Measurements from ENCODE around the gene HEXIM2.
"Not testable (repeated sequence)": the region's sequence is repeated elsewhere in the genome, so short reads cannot be mapped to it uniquely, and the experiment has no call there.

HEXIM2 gene, protein sequence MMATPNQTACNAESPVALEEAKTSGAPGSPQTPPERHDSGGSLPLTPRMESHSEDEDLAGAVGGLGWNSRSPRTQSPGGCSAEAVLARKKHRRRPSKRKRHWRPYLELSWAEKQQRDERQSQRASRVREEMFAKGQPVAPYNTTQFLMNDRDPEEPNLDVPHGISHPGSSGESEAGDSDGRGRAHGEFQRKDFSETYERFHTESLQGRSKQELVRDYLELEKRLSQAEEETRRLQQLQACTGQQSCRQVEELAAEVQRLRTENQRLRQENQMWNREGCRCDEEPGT

DNA sequence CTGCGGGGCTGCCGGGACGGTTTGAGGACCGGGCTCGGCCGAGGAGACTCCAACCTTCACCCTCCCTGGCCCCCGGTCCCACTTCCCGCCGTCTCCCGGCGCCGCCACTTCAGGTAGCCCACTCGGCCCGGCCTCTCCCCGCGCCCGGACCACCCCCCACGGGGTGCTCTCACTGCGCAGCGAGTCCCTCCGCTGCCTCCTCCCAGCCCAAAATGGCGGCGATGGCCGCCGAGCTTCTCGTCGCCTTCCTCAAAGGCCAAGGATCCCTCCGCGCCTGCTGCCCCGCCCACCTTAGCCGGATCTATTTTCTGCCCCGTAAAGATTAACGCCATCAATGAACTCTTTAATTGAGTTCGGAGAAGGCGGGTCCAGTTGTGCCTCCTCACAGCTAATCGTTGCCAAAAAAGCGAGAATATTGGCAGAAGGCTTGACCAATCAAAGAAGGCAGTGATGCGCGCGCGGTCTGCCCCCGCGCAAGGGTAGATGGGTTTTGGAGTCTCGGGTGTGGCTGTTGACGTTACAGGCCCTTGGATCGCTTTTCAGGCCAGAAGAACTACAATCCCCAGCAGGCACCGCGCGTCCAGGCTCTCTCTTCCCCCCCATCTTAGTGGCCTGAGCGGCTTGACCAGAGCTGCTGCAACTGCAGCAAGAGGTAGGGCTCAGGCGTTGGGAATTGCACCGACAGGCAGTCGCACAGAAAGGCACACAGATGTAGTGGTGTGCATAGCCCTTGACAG is at the start of gene HEXIM2:
Gene HEXIM2, plus strand, starts transcription at position 588 of the 737 bp plus-strand sequence. CDS start 919 bp downstream, outside the sequence.
- DNase-seq: peak; percentile 97

DNA sequence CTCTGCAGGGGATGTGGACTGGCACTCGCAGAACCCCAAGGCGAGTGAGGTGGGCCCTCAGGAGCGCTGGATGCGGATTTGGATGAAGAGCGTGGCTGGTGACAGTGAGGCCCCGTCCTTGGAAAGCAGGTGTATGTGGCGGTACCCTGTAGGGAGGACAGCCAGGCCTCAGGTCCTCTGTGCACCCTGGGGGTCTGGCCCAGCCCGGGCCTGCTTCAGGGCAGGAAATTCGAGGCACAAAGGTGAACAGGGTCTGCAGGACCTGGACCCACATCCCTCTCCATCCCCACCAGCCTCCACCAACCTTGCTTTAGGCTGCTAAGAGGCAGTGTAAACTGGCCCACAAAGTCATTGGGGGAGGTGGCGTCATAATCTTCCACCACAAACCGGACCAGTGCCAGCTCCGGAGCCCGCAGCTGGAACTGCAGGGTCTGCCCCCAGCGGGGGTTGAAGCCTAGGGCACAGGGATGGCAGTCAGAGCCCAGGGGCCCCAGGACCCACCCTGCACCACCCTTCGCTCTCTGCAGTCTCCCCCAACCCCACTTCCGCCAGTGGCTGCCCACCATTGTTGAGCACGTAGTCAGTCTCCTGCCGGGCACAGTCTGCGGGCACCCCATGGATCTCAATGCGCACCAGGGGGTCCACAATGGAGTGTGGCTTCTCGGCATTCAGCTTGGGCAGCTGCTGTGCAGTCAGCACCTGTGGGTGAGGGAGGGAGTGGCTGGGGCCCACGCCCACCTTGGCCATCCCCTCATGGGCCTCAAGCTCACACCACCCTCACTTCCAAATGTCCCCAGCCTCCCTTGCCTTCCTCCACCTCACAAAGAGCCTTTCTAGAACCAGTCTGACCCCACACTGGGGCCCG is 48.9 kb upstream of the HEXIM2 start:
- no peak for DNase-seq

DNA sequence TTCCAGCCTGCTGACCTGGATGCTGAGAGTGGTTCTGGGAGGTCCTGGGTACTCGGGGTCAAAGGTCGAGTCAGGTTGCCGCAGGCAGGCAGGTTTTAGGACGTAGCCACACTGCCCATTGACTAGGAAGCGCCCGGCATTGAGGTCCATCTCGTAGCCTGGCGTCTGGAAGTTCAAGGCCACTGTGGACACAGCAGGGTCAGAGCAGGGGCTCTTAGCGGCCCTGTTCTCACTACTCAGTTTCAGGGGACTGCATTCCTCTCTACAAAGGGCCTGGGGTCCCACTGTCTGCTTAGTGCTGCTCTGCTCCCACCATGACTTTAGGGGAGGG is 48.3 kb upstream of the HEXIM2 start:
- no peak for DNase-seq

DNA sequence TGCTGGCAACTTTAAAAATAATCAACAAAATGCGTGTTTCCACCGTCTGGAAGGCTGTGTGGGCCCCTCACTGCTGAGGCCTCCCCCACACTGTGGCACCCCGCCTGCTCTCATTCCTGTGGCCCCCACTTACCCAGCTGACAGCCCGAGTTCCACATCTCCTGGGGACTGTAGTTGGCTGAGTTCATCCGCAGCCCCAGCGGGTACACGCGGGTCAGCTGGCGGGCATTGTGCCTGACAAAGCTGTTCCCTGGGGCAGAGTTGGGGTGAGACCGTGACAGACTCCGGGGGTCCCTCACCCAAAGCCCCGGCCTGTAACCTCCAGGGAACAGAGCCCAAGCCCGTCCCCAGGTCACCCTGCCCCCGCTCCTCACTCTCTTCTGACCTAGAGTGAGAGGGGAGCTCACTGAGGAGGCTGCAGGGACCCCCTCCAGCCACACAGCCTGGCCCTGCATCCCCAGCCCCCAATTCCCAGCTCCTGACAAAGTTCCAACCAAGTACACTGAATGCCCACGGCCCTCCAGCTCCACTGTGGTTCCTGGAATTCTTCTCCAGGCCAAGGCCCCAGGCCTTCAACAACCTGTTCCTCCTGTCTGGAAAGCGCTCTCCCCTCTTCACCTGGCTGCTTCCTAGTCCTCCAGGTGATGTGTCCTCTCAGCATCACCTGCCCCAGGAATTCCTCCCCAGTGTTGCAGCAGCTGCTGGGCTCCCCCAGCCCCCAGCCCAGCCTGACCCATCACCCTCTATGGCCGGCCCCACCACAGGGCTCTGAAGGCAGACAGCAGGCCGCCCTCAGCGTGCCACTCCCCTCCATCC is 47.4 kb upstream of the HEXIM2 start:
- no peak for DNase-seq

DNA sequence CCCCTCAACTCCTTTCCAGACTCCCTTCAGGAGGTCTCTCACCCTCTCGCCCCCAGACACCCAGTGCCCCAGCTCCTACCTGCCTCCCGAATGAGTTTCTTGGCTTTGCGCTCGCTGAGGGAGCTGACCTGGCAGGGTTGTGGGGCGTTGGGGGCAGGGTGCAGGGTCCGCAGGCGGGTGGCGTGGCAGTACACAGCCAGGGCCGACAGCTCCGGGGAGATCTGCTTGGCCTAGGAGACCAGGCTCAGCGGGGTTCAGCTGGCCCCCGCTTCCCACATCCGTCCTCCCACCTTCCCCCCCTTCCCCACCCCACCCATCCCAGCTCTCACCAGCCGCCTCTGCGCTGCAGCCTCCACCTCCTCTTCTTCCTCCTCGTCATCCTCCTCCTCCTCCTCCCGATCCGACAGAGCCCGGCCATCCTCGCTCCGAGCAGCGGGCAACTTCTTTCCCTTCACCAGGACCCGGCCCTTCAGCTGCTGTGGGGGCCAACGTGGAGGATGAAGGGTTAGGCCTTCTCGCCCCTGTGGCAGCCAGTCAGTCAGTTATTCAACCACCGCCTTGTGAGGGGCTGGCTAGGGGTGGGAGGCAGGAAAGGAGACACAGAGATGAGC is 46.6 kb upstream of the HEXIM2 start:
- DNase-seq: no peak

DNA sequence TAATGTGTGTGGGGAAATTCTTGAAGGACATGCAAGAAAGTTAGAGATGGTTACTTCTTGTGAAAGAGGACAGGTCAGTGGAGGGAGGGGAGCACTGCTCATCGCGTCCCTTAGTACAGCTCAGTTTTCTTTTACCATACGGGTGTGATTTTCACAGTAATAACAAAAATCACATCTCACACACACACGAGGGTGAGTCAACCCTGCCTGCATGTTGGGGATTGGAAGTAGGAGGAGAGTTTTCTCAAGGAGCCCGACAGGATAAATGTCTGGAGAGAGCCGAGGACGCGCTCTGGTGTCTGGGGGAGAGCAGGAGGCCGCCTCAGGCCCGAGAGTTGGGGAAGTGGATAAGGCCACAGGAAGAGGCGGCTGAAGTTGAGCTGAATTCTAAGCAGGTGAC is 45.8 kb upstream of the HEXIM2 start:
- no peak for DNase-seq

DNA sequence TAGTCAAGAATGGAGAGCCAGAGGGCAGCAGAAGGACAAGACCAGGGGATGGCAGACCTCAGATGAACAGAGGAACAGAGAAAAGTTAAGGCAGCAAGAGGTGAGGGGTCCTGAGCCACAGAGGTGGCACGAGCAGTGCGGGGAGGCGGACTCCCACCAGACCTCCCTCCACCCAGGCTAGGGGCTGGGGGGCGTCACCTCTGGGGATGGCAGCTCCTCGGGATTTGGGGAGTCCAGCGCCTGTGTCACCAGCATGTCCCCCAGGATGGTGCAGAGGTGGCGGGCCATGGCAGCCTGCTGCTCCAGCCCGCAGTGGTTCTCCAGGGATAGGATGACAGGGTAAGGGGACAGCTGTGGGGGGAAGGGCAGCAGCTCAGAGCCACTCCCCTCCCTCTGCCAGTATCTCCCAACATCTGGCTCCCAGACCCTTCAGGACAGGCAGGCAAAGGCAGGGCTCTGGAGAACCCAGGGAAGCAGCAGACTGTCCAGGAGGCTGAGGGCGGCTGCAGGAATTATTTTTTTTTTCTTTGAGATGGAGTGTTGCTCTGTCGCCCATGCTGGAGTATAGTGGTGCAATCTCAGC is 45.1 kb upstream of the HEXIM2 start:
- no peak for DNase-seq

DNA sequence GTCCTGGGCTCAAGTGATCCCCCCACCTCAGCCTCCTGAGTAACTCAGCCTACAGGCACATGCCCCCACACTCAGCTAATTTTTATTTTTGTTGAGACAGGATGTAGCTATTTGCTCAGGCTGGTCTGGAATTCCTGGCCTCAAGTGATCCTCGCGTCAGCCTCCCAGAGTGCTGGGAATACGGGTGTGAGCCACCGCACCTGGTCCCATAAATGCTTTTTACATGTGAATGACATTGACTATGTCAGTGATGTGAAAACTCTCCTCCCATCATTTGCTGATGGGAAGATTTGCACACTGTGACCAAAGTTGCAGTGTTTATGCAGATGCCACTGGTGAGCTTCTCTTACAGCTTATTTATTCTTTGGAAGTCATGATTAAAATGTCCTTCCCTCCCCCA is 44.3 kb upstream of the HEXIM2 start:
- no peak for DNase-seq

DNA sequence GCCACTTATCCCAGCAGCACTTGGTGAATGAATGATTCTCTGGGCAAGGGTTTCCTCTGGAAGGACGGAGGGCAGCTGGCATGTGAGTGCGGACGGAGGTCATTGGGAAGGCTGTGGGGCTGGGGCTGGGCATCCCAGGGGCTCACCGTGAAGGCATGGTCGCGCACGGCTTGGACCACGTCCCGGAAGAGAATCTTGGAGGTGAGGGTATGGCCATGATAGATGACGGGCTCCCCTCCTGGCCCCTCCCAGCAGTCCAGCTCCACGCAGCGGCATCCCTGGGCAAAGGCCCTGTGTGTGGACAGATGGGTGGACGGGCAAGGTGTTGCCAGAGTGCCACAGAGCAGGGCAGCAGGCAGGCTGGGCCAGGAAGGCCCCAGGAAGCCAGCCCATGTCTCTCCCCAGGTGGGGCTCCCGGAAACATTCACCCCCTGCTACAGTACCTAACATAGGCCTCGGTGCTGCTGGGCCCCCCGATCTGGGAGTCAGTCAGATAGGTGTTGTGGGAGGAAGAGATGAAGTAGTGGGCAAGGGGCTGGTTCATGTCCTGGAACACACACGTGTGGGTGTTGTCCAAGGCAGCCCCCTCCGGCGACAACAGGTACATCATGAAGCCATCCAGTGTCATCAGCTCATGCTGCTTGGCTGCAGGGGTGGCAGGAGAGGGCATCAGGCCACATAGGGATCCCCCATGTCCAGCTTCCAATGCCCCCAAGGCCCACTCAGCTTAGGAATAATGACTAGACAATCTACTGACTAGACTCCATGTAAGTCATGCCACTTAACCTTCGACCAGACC is 43.6 kb upstream of the HEXIM2 start:
- no peak for DNase-seq

DNA sequence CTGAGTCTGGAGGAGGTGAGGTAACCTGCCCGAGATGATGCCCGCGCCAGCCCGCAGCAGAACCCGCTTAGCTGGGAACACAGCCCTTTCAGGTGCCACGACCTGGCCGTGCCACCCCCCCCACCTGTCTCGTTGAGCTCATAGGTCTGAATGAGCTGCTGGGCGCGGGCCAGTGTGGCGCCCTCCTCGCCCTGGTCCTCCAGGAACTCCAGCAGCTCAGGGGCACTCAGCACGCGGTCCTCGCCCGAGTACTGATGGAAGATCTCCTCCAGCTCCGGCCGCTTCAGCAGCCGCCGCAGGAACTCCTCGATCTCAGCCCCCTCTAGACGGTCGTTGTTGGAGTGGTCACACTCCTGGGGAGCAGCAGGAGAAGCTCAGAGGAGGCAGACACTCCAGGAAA is 43.0 kb upstream of the HEXIM2 start:
- DNase-seq: no peak

DNA sequence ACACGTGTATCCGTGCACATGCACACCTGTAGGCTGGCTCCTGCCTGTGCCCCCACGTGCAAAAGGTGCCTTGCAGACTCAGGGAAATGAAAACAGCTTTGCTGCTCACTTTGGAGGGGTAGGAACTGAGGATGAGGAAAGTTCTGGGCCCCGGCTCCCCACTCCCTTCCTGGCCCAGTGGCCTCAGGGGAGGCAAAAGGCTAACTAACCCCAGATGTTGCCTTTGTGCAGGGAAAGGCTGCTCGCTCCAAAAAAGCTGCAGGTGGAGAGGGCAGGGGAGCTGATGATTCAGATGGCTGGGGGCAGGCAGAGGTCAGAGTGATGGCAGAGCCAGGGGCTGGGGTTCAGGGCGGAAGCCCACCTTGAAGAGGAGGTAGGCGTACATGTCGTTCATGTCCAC is 41.7 kb upstream of the HEXIM2 start:
- no peak for DNase-seq

DNA sequence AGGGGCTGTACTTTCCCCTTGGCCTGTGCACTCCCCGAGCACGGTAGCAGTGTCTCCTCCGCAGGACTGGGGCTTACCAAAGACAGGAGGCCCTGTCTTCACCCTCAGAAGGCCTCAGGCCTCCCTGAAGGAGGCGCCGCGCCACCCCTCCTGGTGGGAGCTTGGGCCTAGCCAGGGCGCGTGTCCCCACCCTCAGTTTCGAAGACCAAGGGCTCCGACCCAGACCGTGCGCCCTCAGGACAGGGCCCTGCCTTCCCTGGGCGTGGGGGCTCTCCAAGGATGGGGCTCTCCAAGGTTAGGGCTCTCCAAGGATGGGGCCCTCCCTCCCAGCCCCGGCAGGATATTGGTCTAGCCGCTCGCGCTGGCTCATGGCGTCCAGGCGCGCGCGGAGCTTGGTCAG is 41.1 kb upstream of the HEXIM2 start:
- DNase-seq: no peak

DNA sequence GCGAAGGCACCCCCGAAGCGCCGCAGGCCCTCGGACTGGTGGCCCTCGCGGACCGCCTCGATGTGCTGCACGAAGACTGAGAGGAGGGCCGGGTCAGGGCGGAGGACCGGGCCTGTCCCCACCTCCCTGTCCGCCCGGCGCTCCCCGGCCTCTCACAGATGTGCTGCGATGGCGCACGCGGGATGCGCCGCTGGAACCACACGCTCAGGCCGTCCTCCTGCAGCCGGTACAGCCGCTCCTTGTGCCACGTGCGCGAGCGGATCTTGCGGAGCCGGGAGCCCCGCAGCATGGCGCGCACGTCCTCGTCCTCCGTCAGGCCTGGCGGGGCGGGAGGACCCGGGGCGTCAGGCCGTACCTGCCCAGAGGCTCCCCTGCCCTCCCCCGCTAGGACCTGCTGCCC is 40.6 kb upstream of the HEXIM2 start:
- DNase-seq: no peak

DNA sequence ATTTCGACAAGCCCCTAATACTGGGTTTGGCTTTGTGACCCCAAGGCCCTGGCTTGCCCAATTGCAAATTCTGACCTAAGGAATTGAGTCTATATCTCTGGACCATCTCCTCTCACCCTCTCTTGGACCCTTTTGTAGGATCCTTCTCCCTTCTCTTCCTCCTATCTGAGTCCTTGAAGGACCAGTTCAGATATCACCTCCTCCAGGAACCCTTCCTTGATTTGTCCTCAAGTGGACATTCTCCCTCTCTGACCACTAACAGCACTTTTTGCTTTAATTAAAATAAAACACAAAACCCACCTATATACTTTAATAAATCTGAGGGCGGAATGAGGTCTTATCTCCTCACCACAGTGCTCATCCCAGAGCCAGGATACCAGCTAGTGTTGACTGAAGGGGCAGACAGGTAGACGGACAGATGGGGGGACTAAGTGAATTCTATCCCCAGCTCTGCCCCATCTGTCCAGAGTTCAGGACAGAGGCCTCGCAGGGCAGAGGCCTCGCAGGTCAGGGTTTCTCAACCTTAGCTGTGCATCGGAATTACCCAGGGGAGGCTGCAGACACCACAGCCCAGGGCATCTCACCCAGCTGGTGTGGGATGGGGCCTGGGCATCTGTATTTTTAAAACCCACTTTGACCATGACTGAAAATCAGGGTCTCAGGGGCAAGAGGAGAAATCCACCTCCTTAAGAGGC is 38.5 kb upstream of the HEXIM2 start:
- no peak for DNase-seq

DNA sequence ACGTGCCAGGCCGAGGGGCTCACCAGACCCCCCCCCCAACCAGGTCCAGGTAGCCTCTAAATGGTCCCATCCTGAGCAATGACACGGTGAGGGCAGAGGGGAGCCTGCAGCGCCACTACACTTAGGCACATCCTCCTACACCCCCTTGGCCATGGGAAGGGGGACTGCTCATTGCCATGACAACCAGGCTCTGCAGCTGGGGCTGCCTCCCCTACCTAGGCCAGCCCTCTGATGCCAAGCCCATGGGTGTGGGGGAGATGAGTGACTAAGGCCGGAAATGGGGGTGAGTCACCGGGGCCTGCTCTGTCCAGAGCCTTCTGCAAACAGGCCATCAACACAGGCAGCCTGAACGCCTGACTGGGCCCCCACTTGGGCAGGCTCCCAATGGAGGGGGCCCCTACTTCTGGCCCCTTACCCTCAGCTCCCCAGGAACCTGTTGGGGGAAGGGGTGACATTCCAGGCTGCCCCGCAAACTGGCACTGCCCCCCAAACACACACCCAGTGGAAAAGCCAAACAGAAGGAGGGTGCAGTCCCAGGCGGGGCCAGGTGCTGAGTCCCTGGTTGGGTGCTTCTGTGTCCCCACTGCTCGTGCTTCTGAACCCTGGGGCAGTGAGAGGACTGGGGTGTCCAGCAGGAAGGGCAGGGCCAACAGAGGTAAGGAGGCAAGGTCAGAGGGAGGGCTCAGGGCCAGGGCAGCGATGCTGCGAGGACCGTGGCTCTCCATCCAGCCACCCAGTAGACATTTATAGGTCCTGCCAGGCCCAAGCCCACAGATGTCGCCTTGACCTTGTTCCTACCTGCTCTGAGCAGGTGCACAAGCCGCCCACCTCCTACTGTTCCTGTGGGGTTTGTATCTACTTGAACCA is 37.5 kb upstream of the HEXIM2 start:
- DNase-seq: peak; percentile 18

DNA sequence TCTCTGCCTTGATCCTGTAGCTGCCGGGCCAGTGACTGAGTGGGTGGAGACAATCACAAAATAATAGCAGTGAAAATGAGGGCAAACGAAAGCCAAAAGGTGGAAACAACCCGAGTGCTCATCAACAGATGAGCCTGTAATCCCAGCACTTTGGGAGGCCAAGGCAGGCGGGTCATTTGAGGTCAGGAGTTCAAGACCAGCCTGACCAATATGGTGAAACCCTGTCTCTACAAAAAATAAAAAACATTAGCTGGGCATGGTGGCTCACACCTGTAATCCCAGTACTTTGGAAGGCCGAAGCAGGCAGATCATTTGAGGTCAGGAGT is 36.9 kb upstream of the HEXIM2 start:
- not testable (repeated sequence) for DNase-seq

DNA sequence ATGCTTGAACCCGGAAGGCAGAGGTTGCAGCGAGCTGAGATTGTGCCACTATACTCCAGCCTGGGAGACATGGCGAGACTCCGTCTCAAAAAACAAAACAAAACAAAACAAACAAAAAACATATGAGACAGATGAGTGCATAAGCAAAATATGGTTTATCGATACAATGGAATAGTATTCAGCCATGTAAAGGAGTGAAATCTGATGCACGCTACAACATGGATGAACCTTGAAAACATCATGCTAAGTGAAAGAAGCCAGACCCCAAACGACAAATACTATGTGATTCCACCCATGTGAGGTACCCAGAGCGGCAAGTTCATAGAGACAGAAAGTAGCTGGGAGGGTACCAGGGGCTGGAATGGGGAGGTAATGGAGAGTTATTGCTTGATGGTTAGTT is 36.2 kb upstream of the HEXIM2 start:
- DNase-seq: no peak

DNA sequence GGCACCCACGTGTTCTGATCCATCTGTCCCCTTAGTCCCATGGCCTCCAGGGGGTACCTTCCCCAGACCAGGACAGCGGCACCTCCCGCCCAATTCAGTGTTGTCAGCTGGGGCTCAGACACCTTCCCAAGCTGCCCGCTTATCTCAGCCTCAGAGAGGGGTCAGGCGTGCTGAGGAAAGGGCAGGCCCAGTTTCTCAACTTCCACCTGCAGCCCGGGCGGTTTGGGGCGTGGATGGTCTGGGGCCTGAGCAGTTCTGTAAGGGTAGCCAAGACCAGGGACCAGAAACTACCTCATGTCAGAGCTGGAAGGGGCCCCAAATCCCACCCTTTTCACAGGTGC is 34.5 kb upstream of the HEXIM2 start:
- DNase-seq: no peak

DNA sequence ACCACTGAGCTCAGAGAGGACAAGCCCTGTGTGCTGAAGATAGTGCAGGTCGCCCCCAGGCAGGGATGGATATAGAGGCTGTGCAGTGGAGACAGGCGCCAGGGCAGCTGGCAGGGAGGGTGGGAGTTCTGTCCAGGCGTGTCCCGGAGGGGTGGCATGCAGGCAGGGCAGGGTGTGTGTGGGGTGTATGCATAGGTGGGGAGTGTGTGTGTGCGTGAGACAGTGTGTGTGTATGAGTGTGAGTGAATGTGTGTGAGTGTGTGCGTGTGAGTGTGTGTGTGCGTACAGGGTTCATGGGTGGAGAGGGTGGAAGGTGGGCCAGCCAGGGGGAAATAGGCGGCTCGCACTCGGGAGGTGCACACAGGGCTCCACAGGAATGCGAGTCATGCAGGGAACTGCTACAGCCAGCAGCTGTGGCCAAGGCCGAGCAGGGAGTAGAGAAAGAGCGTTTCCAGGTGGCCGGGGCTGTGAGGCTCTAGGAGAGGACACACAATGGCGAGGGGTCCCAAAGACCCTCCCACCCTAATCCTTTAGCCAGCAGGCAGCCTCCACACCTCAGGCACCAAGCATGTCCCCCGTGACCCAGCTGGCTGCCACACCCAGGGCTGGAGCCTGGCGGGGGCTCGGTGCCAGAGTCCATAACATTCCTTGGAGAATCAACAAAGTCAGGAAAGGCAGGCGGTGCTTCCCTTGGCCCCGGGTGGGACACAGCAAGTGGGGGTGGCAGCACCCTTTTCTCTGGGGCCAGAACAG is 34.0 kb upstream of the HEXIM2 start:
- no peak for DNase-seq

All from stimulated activated naive CD4-positive, alpha-beta T cell treated with Interleukin-2 at 50 U/mL for 16 hours (primary cell).